ENCODE results near the gene SLC18A2.
"Not testable (repeated sequence)": the region's sequence is repeated elsewhere in the genome, so short reads cannot be mapped to it uniquely, and the experiment has no call there.

GRCh38 chr10:117303451-117303850, 62.5 kb downstream of the SLC18A2 start:
- not testable (repeated sequence) for TF ChIP-seq CTCF, POLR2A (IDR thresholded peaks at IDR 0.05)

All from lower leg skin (tissue), 3 donors.